HL-60 (cell line): Measurements from ENCODE around the gene SRBD1.

Experiments
- GABPA ChIP-seq: IDR thresholded peaks from 2 replicates; pipeline ENCODE4 v1.6.1; 2012; ENCODE audit warnings: low read depth
- POLR2AphosphoS5 ChIP-seq: IDR thresholded peaks from 2 replicates; pipeline ENCODE4 v1.6.1; 2012; ENCODE audit warnings: low read depth
- TF ChIP-seq, protein P1 (sequence below): IDR thresholded peaks from one replicate; pipeline ENCODE4 v1.5.1; 2011; ENCODE audit warnings: low read length, control low read depth, inconsistent platforms; ENCODE audit not compliant: insufficient read depth
- TF ChIP-seq, protein P2 (sequence below): IDR thresholded peaks from 2 replicates; pipeline ENCODE4 v1.6.1; 2012; ENCODE audit warnings: low read depth; ENCODE audit not compliant: insufficient replicate concordance

DNA sequence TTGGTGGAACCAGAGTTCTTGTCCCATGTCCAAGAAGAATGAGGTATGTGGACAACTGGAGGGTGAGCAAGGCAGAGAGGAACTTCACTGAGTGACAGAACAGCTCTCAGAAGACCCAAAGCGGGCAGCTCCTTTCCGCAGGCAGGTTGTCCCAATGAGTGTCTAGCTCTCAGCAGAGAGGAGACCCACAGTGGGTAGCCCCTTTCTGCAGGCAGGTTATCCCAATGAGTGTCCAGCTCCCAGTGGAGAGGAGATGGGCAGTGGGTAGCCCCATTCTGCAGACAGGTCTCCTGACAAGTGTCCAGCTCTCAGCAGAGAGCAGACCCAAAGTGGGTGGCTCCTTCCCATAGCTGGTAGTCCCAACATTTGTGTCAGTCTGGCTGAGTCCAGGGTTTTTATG lies 69.6 kb downstream of the SRBD1 start:
- TF ChIP-seq, protein P1, sequence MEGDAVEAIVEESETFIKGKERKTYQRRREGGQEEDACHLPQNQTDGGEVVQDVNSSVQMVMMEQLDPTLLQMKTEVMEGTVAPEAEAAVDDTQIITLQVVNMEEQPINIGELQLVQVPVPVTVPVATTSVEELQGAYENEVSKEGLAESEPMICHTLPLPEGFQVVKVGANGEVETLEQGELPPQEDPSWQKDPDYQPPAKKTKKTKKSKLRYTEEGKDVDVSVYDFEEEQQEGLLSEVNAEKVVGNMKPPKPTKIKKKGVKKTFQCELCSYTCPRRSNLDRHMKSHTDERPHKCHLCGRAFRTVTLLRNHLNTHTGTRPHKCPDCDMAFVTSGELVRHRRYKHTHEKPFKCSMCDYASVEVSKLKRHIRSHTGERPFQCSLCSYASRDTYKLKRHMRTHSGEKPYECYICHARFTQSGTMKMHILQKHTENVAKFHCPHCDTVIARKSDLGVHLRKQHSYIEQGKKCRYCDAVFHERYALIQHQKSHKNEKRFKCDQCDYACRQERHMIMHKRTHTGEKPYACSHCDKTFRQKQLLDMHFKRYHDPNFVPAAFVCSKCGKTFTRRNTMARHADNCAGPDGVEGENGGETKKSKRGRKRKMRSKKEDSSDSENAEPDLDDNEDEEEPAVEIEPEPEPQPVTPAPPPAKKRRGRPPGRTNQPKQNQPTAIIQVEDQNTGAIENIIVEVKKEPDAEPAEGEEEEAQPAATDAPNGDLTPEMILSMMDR, result no peak
- TF ChIP-seq, protein P2, sequence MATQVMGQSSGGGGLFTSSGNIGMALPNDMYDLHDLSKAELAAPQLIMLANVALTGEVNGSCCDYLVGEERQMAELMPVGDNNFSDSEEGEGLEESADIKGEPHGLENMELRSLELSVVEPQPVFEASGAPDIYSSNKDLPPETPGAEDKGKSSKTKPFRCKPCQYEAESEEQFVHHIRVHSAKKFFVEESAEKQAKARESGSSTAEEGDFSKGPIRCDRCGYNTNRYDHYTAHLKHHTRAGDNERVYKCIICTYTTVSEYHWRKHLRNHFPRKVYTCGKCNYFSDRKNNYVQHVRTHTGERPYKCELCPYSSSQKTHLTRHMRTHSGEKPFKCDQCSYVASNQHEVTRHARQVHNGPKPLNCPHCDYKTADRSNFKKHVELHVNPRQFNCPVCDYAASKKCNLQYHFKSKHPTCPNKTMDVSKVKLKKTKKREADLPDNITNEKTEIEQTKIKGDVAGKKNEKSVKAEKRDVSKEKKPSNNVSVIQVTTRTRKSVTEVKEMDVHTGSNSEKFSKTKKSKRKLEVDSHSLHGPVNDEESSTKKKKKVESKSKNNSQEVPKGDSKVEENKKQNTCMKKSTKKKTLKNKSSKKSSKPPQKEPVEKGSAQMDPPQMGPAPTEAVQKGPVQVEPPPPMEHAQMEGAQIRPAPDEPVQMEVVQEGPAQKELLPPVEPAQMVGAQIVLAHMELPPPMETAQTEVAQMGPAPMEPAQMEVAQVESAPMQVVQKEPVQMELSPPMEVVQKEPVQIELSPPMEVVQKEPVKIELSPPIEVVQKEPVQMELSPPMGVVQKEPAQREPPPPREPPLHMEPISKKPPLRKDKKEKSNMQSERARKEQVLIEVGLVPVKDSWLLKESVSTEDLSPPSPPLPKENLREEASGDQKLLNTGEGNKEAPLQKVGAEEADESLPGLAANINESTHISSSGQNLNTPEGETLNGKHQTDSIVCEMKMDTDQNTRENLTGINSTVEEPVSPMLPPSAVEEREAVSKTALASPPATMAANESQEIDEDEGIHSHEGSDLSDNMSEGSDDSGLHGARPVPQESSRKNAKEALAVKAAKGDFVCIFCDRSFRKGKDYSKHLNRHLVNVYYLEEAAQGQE, result no peak
- TF ChIP-seq GABPA, result no peak
- TF ChIP-seq POLR2AphosphoS5, result no peak
